Retinal pigment epithelial cell (primary cell): ENCODE results near the gene MARK1.

ENCODE experiments used
- DNase-seq: peaks from one replicate; pipeline ENCODE4 v3.0.0-alpha.2; 2010; ENCODE audit warnings: low read depth
- H3K4me3 ChIP-seq: 2 replicates; pipeline ENCODE4 v1.5.1; 2011; ENCODE audit warnings: mild to moderate bottlenecking, low read length, control low read depth, moderate library complexity
- CTCF ChIP-seq: conservative IDR thresholded peaks from 2 replicates; pipeline ENCODE4 v1.5.1; 2011; ENCODE audit warnings: low read depth, low read length, control low read depth, inconsistent platforms

The MARK1 gene

GRCh38 chr1:220695426-220695825, 167.5 kb downstream of the MARK1 start:
- no peak for TF ChIP-seq CTCF
- DNase-seq, result no peak
- H3K4me3 ChIP-seq, result no peak overlapping the region

DNA sequence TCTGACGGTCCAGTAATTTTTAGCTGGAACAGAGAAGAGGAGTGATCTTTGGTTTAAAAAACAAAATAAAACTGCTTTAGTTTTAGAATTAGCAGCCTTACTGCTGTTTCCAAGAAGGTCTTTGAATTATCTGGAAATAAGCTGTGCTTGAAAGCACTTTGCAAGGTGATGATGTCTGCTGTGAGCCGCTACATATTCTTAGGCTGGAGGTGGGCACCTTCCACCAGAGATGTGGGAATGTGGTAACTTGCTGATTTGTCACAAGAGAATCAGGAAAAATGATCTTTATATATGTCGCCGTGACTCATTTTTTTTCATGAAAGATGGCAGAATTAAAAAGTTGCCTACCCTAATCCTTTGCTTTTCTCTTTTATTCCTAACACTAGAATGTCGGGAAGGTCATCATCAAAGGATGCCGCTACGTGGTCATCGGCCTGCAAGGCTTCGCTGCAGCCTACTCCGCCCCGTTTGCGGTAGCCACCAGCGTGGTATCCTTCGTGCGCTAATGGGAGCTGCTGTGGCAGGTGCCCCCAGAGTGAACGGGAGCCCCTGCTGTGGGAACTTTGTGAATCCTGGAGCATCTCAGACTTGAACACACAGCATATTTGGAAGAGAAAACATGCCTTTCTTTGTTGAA, 168.4 kb downstream of the MARK1 start:
- DNase-seq, result no peak
- no peak overlapping the region for H3K4me3 ChIP-seq
- TF ChIP-seq CTCF, result no peak

- no peak for DNase-seq
- TF ChIP-seq CTCF, result no peak
These were observed 168.9 kb downstream of the MARK1 start for GRCh38 chr1:220696863-220697231.

DNA sequence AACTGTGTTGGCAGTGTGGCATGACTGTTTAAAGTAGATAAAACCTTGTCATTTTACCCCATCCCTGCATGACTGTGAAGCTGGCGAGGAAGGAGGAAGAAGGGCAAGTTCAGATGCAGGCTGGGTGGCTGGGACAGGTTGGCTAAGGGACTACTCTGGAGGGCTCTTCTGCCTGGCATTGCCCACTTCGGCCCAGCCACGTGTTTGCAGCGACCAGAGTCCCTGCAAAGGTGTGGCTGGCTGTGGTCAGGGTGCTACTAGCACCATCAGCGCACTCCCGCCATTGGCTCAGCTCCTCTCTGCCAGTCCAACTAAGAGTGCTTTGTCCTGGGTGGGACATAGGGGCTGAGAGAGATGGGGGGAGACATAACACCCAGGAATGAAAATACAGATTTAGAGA, 169.4 kb downstream of the MARK1 start:
- no peak for DNase-seq
- no peak overlapping the region for H3K4me3 ChIP-seq
- no peak for TF ChIP-seq CTCF

More at GRCh38 chr1:220696863-220697231, 168.9 kb downstream of the MARK1 start:
- H3K4me3 ChIP-seq, result no peak overlapping the region

DNA sequence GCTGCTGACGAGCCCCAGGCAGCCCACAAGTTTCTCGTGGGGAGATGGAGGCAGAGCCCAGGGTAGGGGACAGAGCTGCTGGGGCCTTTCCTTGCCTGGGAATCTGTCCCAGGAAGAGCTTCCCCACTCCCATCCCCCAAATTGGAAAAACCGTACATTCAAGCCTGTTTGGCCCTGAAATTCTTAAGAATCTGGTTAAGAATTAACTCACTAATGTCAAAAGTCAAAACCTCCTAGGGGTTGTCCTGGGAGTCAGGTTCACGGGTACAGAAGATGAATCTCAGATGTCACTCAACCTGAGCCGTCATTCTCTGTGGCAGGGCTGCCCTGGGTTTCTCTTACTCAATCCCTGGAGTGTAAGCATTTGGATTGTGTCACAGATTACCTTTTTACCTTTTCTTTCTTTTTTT, 170.7 kb downstream of the MARK1 start:
- no peak for DNase-seq
- no peak for TF ChIP-seq CTCF
- no peak overlapping the region for H3K4me3 ChIP-seq

DNA sequence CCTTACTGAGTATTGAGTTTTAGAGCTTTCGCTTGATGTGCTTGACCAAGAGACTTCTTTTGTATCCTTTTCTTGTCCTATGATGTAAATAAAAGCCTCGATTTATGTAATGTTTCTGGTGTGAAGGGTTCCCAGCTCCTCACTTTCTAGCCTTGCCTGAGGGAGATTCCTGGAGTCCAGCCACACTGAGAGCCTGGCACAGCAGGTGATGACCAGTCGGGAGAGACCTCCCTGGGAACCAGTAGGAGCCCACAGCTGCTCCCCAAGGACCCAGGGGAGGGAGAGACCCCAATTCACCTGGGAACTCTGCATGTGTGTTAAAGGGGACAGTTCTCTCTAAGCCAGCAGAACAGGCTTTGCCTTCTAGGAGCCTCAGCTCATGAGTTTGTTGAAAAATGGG, 171.1 kb downstream of the MARK1 start:
- no peak overlapping the region for H3K4me3 ChIP-seq
- DNase-seq, result no peak
- no peak for TF ChIP-seq CTCF

DNA sequence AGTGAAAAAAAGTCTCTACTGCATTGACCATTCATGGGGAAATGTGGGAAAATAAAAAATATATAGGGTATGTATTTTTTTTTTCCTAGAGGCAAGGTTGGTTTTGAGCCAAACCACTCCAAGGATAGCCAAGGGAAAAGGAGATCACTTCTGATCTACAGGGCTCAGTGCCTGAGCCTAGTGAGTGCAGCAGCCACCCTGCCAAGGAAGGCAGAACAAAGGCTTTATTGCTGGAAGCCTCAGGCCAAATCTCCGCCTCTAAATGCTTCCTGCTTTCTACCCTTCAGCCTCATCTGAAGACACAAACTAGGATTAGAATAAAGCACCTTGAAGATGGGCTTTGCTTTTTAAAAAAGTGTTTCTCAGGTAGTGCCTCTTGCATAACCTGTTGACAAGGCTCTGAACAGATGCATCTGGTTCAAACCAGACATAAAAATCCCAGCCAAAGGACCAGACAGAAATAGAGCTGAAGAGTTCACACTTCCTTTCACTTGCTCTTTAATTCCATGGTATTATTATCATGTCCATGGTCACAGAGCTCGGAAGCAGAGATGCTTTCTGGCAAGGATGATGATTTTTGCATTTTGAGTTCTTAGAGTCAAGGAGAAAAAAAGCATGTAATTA, 172.7 kb downstream of the MARK1 start:
- no peak overlapping the region for H3K4me3 ChIP-seq
- TF ChIP-seq CTCF, result no peak
- no peak for DNase-seq
